ENCODE data around the gene TREML1.

- TF ChIP-seq CTCF (IDR thresholded peaks at IDR 0.05; ENCODE audit: low read depth, low read length, missing input control) (no peak), HNF4A (conservative IDR thresholded peaks at IDR 0.05) (no peak), MAX (IDR thresholded peaks at IDR 0.05) (no peak), EGR1 (IDR thresholded peaks at IDR 0.05; ENCODE audit: low read depth in 2 of 2) (no peak), TAF1 (conservative IDR thresholded peaks at IDR 0.05) (no peak), RAD21 (IDR thresholded peaks at IDR 0.05) (no peak)
Measured at GRCh38 chr6:41156001-41156400, 1.9 kb upstream of the TREML1 start.

Measured in liver (tissue), 3 donors.